Fibroblast of villous mesenchyme (primary cell): Measurements from ENCODE around the gene DUS4L. TPM values are rescaled to one million over a fixed set of nuclear protein-coding genes. Genes with fewer than 3 reads are reported as not detected.

Experiments used
- DNase-seq: peaks from one replicate; pipeline ENCODE4 v3.0.0-alpha.2; 2010; ENCODE audit warnings: low read depth
- H3K4me3 ChIP-seq: 2 replicates; pipeline ENCODE4 v1.5.1; 2011; ENCODE audit warnings: low read depth, mild to moderate bottlenecking, low read length
- total RNA-seq: library from RNA; depleted of rRNA; stranded (reverse); fragments of >200 nt; gene quantifications from 2 replicates; pipeline ENCODE4 v1.2.3, GENCODE V29; 2012
- TF ChIP-seq, protein P1 (sequence below): IDR thresholded peaks from 2 replicates; pipeline ENCODE4 v1.5.1; 2012; ENCODE audit warnings: low read depth, mild to moderate bottlenecking, low read length; ENCODE audit not compliant: insufficient read depth

Gene DUS4L
- total RNA-seq, 1 donor: 10.4 TPM

- TF ChIP-seq, protein P1, sequence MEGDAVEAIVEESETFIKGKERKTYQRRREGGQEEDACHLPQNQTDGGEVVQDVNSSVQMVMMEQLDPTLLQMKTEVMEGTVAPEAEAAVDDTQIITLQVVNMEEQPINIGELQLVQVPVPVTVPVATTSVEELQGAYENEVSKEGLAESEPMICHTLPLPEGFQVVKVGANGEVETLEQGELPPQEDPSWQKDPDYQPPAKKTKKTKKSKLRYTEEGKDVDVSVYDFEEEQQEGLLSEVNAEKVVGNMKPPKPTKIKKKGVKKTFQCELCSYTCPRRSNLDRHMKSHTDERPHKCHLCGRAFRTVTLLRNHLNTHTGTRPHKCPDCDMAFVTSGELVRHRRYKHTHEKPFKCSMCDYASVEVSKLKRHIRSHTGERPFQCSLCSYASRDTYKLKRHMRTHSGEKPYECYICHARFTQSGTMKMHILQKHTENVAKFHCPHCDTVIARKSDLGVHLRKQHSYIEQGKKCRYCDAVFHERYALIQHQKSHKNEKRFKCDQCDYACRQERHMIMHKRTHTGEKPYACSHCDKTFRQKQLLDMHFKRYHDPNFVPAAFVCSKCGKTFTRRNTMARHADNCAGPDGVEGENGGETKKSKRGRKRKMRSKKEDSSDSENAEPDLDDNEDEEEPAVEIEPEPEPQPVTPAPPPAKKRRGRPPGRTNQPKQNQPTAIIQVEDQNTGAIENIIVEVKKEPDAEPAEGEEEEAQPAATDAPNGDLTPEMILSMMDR: no peak
- DNase-seq: peak; percentile 41
- no peak overlapping the region for H3K4me3 ChIP-seq
Observed at GRCh38 chr7:107591421-107591820, 27.6 kb downstream of the DUS4L start.

DNA sequence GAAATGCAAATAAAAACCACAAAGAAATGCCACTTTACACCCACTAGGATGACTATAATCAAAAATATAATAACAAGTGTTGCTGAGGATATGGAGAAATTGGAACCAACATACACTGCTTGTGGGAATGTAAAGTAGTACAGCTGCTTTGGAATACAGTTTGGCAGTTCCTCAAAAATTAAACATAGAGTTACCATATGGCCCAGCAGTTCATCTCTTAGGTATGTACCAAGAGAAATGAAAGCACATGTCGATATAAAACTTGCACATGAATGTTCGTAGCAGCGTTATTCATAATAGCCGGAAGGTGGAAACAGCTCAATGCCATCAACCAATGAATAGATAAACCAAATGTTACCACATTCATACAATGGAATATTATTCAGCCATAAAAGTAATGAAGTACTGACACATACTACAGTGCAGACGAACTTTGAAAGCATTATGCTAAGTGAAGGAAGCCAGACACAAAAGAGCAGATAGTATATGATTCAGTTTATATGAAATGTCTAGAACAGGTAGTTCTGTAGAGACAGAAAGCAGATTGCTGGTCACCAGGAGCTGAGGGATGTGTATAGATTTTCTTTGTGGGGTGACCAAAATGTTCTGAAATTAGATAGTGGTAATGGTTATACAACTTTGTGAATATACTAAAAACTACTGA lies 28.7 kb downstream of the DUS4L start:
- peak; percentile 81 for DNase-seq

GRCh38 chr7:107593025-107593410 lies 29.2 kb downstream of the DUS4L start:
- H3K4me3 ChIP-seq: no peak overlapping the region
- TF ChIP-seq, protein P1: no peak
- DNase-seq: peak; percentile 7

More for the DNA sequence above, 28.7 kb downstream of the DUS4L start:
- TF ChIP-seq, protein P1: no peak
- no peak overlapping the region for H3K4me3 ChIP-seq

- peak; percentile 68 for DNase-seq
- TF ChIP-seq, protein P1: no peak
- no peak overlapping the region for H3K4me3 ChIP-seq
Observed at GRCh38 chr7:107594961-107595737, 31.4 kb downstream of the DUS4L start.

DNA sequence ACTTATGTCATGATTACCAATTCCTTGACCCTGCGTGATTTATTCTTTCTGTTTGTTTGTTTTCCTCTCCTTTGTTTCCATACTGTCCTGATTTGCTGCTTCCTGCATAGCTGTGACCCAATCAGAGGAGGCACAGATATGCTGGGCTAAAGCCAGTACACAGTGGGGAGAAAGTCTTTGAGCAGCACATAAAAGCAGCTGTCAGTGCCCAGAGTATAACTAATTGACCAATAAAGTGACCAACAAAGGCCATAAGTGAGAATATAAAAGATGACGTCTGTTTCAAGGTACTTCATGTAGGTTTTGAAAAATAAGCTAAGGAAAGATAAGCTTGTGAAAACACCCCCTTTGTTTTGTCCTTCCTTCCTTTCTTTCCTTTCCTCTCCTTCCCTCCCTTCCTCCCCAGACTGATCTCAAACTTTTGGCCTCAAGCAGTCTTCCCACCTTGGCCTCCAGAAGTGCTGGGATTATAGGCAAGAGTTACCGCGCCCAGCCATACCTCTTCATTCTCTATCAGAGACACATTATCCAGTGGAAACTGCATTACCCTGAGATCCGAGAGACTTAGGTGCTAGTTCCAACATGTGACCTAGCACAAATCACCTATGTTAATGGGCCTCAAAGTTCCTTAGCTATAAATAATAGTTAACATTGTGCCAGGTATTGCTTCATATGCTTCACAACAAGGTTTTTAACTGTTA lies 33.3 kb downstream of the DUS4L start:
- no peak overlapping the region for H3K4me3 ChIP-seq
- TF ChIP-seq, protein P1: no peak
- DNase-seq: peak; percentile 18

DNA sequence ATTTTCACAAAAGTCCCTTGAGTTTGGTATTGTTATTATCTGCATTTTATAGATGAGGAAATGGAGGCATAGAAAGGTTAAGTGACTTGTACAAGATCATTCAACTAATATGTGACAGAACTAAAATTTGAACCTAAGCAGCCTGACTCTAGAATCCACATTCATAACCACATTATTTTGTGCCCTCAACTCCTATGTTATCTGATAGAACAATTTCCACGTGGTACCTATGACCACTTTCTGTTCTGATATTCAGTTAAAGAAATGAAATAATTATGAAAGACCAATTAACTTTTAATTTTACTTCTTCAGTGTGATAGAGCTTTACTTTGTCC lies 33.8 kb downstream of the DUS4L start:
- TF ChIP-seq, protein P1: no peak
- DNase-seq: no peak
- H3K4me3 ChIP-seq: no peak overlapping the region
